ENCODE results near the gene OR2A25.

GRCh38 chr7:144113651-144114050 lies 44.0 kb downstream of the OR2A25 start:
- TF ChIP-seq TEAD4 (CRISPR knock-in tag; IDR thresholded peaks at IDR 0.05) (no peak), E2F5 (CRISPR knock-in tag; IDR thresholded peaks at IDR 0.05) (no peak), CTCF (IDR thresholded peaks at IDR 0.05) (no peak), CREB1 (CRISPR knock-in tag; IDR thresholded peaks at IDR 0.05) (no peak), ZNF281 (CRISPR knock-in tag; IDR thresholded peaks at IDR 0.05) (no peak), ZNF219 (CRISPR knock-in tag; IDR thresholded peaks at IDR 0.05; ENCODE audit: borderline replicate concordance) (no peak), AR (CRISPR knock-in tag; IDR thresholded peaks at IDR 0.05) (no peak), AFF4 (CRISPR knock-in tag; IDR thresholded peaks at IDR 0.05; ENCODE audit: borderline replicate concordance) (no peak), NFYB (CRISPR knock-in tag; conservative IDR thresholded peaks at IDR 0.05; ENCODE audit: low read depth) (no peak), MLX (CRISPR knock-in tag; IDR thresholded peaks at IDR 0.05) (no peak), TCF7 (CRISPR knock-in tag; IDR thresholded peaks at IDR 0.05; ENCODE audit: low read depth) (no peak), ZNF121 (CRISPR knock-in tag; IDR thresholded peaks at IDR 0.05) (no peak)

Data from WTC11 (cell line).